Stimulated activated CD4-positive, alpha-beta T cell treated with anti-CD3 and anti-CD28 coated beads, Interleukin-4, amount 100 ng/mL, for 24 hours (primary cell): ENCODE data around the gene LRP1B.
"Not testable (repeated sequence)": the region's sequence is repeated elsewhere in the genome, so short reads cannot be mapped to it uniquely, and the experiment has no call there.

Source experiments
- DNase-seq: peaks from one replicate; pipeline ENCODE4 v3.0.0-alpha.2; 2020

The LRP1B gene

GRCh38 chr2:140972724-140973123 is 1158.1 kb downstream of the LRP1B start:
- no peak for DNase-seq

- DNase-seq = not testable (repeated sequence)
Measured at GRCh38 chr2:140964324-140964723, 1166.5 kb downstream of the LRP1B start.

GRCh38 chr2:140949932-140950331 is 1180.9 kb downstream of the LRP1B start:
- no peak for DNase-seq

- DNase-seq = no peak
Measured at GRCh38 chr2:140947236-140947635, 1183.6 kb downstream of the LRP1B start.

GRCh38 chr2:140943867-140944266 is 1186.9 kb downstream of the LRP1B start:
- DNase-seq = no peak

GRCh38 chr2:140942284-140942683 is 1188.5 kb downstream of the LRP1B start:
- no peak for DNase-seq

GRCh38 chr2:140929849-140930248 is 1201.0 kb downstream of the LRP1B start:
- DNase-seq = no peak

GRCh38 chr2:140918426-140918825 is 1212.4 kb downstream of the LRP1B start:
- DNase-seq = no peak

GRCh38 chr2:140916410-140916809 is 1214.4 kb downstream of the LRP1B start:
- no peak for DNase-seq

- no peak for DNase-seq
Measured at GRCh38 chr2:140910683-140911082, 1220.1 kb downstream of the LRP1B start.

GRCh38 chr2:140905083-140905781 is 1225.6 kb downstream of the LRP1B start:
- DNase-seq = no peak

GRCh38 chr2:140895378-140895777 is 1235.4 kb downstream of the LRP1B start:
- no peak for DNase-seq

- DNase-seq = no peak
Measured at GRCh38 chr2:140893685-140894084, 1237.1 kb downstream of the LRP1B start.

- no peak for DNase-seq
Measured at GRCh38 chr2:140892911-140893637, 1237.7 kb downstream of the LRP1B start.

- no peak for DNase-seq
Measured at GRCh38 chr2:140892436-140892835, 1238.4 kb downstream of the LRP1B start.

GRCh38 chr2:140891614-140892212 is 1239.1 kb downstream of the LRP1B start:
- no peak for DNase-seq

- DNase-seq = no peak
Measured at GRCh38 chr2:140882671-140883620, 1247.9 kb downstream of the LRP1B start.

- no peak for DNase-seq
Measured at GRCh38 chr2:140880573-140880972, 1250.2 kb downstream of the LRP1B start.

GRCh38 chr2:140876015-140876414 is 1254.8 kb downstream of the LRP1B start:
- DNase-seq = no peak

- DNase-seq = no peak
Measured at GRCh38 chr2:140873915-140874531, 1256.8 kb downstream of the LRP1B start.

GRCh38 chr2:140869925-140870324 is 1260.9 kb downstream of the LRP1B start:
- no peak for DNase-seq

GRCh38 chr2:140869107-140869506 is 1261.7 kb downstream of the LRP1B start:
- DNase-seq = no peak
